DOHH2 (cell line): Measurements from ENCODE around the gene SH2D7.

Experiments
- H3F3A ChIP-seq: fragments of 200-600 bp; sonication (generic), shearing (Covaris generic); 2 replicates; pipeline ENCODE4 v1.6.0; 2016; ENCODE audit warnings: antibody characterized with exemption, mild to moderate bottlenecking; ENCODE audit not compliant: control insufficient read depth, insufficient read depth
- H3K27ac ChIP-seq: fragments of 200-600 bp; sonication (generic); 2 replicates; pipeline ENCODE4 v1.5.1; 2014; ENCODE audit warnings: low read depth, mild to moderate bottlenecking, low read length, moderate library complexity
- H3K27me3 ChIP-seq: fragments of 200-600 bp; sonication (generic); 2 replicates; pipeline ENCODE4 v1.6.1; 2014; ENCODE audit warnings: mild to moderate bottlenecking, low read length, mixed read lengths; ENCODE audit not compliant: control insufficient read depth
- H3K36me3 ChIP-seq: fragments of 200-600 bp; sonication (generic); 2 replicates; pipeline ENCODE4 v1.6.1; 2014; ENCODE audit warnings: mild to moderate bottlenecking, low read length, moderate library complexity, mixed read lengths; ENCODE audit not compliant: control insufficient read depth
- H3K4me1 ChIP-seq: fragments of 200-600 bp; sonication (generic); 2 replicates; pipeline ENCODE4 v1.6.1; 2014; ENCODE audit warnings: mild to moderate bottlenecking, low read length, mixed read lengths; ENCODE audit not compliant: control insufficient read depth
- H3K4me2 ChIP-seq: fragments of 200-600 bp; sonication (generic); 2 replicates; pipeline ENCODE4 v1.6.0; 2014; ENCODE audit warnings: mild to moderate bottlenecking, low read length, moderate library complexity
- H3K4me3 ChIP-seq: fragments of 200-600 bp; sonication (generic); 2 replicates; pipeline ENCODE4 v1.5.1; 2014; ENCODE audit warnings: mild to moderate bottlenecking, low read length, mixed read lengths
- H3K79me2 ChIP-seq: fragments of 200-600 bp; sonication (generic); 2 replicates; pipeline ENCODE4 v1.6.1; 2014; ENCODE audit warnings: mild to moderate bottlenecking, low read length, mixed read lengths; ENCODE audit not compliant: control insufficient read depth
- H3K9me2 ChIP-seq: fragments of 200-600 bp; sonication (generic); replicated peaks from 2 replicates; pipeline ENCODE4 v1.6.1; 2014; ENCODE audit warnings: mild to moderate bottlenecking, low read length, mixed read lengths; ENCODE audit not compliant: control insufficient read depth
- H3K9me3 ChIP-seq: fragments of 200-600 bp; sonication (generic); 2 replicates; pipeline ENCODE4 v1.6.1; 2014; ENCODE audit warnings: antibody characterized with exemption, low read length, mixed read lengths; ENCODE audit not compliant: control insufficient read depth, insufficient read depth
- H4K20me1 ChIP-seq: fragments of 200-600 bp; sonication (generic); 2 replicates; pipeline ENCODE4 v1.6.0; 2014; ENCODE audit warnings: low read depth, mild to moderate bottlenecking, antibody characterized with exemption, low read length, moderate library complexity; ENCODE audit not compliant: control insufficient read depth, insufficient read depth
- EZH2phosphoT487 ChIP-seq: fragments of 200-600 bp; sonication (generic); IDR thresholded peaks from 2 replicates; pipeline ENCODE4 v1.6.1; 2017; ENCODE audit warnings: borderline replicate concordance, mild to moderate bottlenecking, antibody characterized with exemption, low read length, moderate library complexity, mixed read lengths
- TF ChIP-seq, protein P1 (sequence below): fragments of 200-600 bp; sonication (generic); IDR thresholded peaks from one replicate; pipeline ENCODE4 v1.5.1; 2014; ENCODE audit warnings: antibody characterized with exemption, mild to moderate bottlenecking, low read depth, low read length; ENCODE audit not compliant: poor library complexity, severe bottlenecking

SH2D7 gene

DNA sequence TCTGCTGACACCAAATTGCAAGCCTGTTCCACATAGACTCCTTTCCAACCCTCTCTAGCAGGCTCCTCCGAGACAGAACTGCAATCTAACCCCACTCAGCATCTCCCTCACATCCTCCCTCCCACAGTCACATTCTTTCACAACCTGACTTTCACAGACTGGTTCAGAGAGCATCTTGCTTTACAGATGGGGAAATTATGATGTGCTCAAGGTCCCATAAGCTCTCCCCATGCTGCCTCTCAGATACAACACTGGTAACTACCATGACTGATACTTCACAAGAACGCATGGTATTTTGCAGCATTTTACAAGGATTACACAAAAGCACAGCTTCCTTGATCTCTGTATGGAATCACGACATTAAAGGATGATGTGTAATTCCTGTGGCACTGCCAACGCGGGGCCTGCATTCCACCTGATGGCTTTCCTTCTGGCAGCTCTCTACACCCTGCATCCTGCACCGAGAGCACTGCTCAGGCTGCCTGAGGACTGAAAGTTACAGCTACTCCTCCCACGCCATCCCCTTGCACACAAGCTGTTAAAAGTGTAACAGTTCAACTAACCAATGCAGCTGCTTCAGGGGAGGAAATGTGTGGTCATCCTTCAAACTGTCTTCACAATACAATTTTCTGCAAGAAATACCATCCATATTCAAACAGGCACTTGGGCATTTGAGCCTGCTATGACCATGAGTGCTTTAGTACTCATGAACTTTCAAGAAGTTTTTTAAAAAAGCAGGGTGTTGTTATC is 42.5 kb upstream of the SH2D7 start:
- no peaks in the 10 kb centered on the region for H3K9me2 ChIP-seq
- no peaks in the 10 kb centered on the region for H3K79me2 ChIP-seq
- TF ChIP-seq, protein P1, sequence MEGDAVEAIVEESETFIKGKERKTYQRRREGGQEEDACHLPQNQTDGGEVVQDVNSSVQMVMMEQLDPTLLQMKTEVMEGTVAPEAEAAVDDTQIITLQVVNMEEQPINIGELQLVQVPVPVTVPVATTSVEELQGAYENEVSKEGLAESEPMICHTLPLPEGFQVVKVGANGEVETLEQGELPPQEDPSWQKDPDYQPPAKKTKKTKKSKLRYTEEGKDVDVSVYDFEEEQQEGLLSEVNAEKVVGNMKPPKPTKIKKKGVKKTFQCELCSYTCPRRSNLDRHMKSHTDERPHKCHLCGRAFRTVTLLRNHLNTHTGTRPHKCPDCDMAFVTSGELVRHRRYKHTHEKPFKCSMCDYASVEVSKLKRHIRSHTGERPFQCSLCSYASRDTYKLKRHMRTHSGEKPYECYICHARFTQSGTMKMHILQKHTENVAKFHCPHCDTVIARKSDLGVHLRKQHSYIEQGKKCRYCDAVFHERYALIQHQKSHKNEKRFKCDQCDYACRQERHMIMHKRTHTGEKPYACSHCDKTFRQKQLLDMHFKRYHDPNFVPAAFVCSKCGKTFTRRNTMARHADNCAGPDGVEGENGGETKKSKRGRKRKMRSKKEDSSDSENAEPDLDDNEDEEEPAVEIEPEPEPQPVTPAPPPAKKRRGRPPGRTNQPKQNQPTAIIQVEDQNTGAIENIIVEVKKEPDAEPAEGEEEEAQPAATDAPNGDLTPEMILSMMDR, result no peak
- peaks cover 15% of the 10 kb centered on the region for H3K36me3 ChIP-seq
- peaks cover 12% of the 10 kb centered on the region for H3K4me1 ChIP-seq
- no peak overlapping the region for H3K4me2 ChIP-seq
- no peaks in the 10 kb centered on the region for H3F3A ChIP-seq
- H3K9me3 ChIP-seq, result no peaks in the 10 kb centered on the region
- no peaks in the 10 kb centered on the region for H4K20me1 ChIP-seq
- H3K4me3 ChIP-seq, result no peak overlapping the region
- H3K27ac ChIP-seq, result no peak overlapping the region
- H3K27me3 ChIP-seq, result no peaks in the 10 kb centered on the region

DNA sequence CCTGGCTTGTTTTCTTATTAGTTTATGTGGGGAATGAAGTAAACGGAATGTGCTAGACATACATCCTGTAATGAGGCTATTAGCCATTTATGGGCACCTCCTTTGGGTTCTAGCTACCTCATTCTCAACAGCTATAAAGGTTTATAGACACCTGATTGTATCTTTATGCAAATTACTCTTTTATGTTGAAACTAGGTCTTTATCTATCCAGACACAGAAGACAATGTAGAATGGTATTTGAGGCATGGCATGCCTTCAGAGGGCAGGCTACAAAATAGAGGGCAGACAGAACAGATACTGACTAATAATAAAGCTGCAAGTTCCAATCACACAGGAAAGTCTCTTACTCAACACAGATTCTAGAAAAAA is 41.9 kb upstream of the SH2D7 start:
- no peak overlapping the region for H3K27ac ChIP-seq
- TF ChIP-seq, protein P1, result no peak
- TF ChIP-seq EZH2phosphoT487, result no peak
- H3K9me2 ChIP-seq, result no peaks in the 10 kb centered on the region
- H3K9me3 ChIP-seq, result no peaks in the 10 kb centered on the region
- H4K20me1 ChIP-seq, result no peaks in the 10 kb centered on the region
- H3K27me3 ChIP-seq, result no peaks in the 10 kb centered on the region
- no peak overlapping the region for H3K4me2 ChIP-seq
- peaks cover 15% of the 10 kb centered on the region for H3K36me3 ChIP-seq
- H3K79me2 ChIP-seq, result peaks cover 2% of the 10 kb centered on the region
- H3F3A ChIP-seq, result no peaks in the 10 kb centered on the region
- peaks cover 12% of the 10 kb centered on the region for H3K4me1 ChIP-seq
- no peak overlapping the region for H3K4me3 ChIP-seq

DNA sequence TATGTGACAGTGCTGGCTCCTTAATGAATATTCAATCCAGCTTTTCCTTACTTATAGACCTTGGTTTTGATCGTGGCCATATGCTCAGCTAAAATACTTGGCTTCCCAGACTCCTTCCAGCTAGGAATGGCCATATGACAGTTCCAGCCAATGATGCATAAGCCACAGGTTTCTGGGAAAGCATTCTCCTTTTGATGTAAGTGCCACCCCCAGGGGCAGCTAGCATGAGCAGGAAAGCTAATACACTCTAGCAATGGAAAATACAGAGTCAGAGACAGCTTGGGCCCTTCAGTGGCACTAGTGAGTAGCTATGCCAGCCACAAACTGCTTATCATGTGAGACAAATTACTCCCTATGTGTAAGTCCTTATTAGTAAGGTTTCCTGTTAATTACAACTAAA is 41.5 kb upstream of the SH2D7 start:
- H3K27me3 ChIP-seq, result no peaks in the 10 kb centered on the region
- H3F3A ChIP-seq, result no peaks in the 10 kb centered on the region
- H3K27ac ChIP-seq, result no peak overlapping the region
- H3K4me3 ChIP-seq, result no peak overlapping the region
- TF ChIP-seq EZH2phosphoT487, result no peak
- TF ChIP-seq, protein P1, result no peak
- no peak overlapping the region for H3K4me2 ChIP-seq
- peaks cover 12% of the 10 kb centered on the region for H3K4me1 ChIP-seq
- H4K20me1 ChIP-seq, result no peaks in the 10 kb centered on the region
- H3K9me3 ChIP-seq, result no peaks in the 10 kb centered on the region
- no peaks in the 10 kb centered on the region for H3K9me2 ChIP-seq
- H3K79me2 ChIP-seq, result peaks cover 6% of the 10 kb centered on the region
- H3K36me3 ChIP-seq, result peaks cover 15% of the 10 kb centered on the region
